ENCODE data around the gene LRRC38. TPM values are rescaled to one million over a fixed set of nuclear protein-coding genes. Genes with fewer than 3 reads are reported as not detected.
"Not testable (repeated sequence)": the region's sequence is repeated elsewhere in the genome, so short reads cannot be mapped to it uniquely, and the experiment has no call there.

The LRRC38 gene
- total RNA-seq, 1 donor from 2014 or later, result not detected

- H3K4me3 ChIP-seq, result no peak overlapping the region
- TF ChIP-seq CTCF (IDR thresholded peaks at IDR 0.05), result no peak
- intact Hi-C loops (cut with DNase I), result no loop called here
- DNase-seq (no peak), ATAC-seq (no peak)
- peaks cover 10% of the 10 kb centered on the region for H3K27me3 ChIP-seq (ENCODE audit: low read depth)
- H3K36me3 ChIP-seq, result no peaks in the 10 kb centered on the region
- no peaks in the 10 kb centered on the region for H3K4me1 ChIP-seq
- H3K9me3 ChIP-seq, result no peaks in the 10 kb centered on the region
- no peak overlapping the region for H3K27ac ChIP-seq
These were observed 62.3 kb downstream of the LRRC38 start for GRCh38 chr1:13451399-13451965.

GRCh38 chr1:13450204-13450603, 63.6 kb downstream of the LRRC38 start:
- intact Hi-C loops (cut with DNase I), result no loop called here
- H3K9me3 ChIP-seq, result no peaks in the 10 kb centered on the region
- ATAC-seq (no peak), DNase-seq (no peak)
- no peaks in the 10 kb centered on the region for H3K36me3 ChIP-seq
- no peak overlapping the region for H3K4me3 ChIP-seq
- H3K27ac ChIP-seq, result no peak overlapping the region
- no peaks in the 10 kb centered on the region for H3K4me1 ChIP-seq
- no peak for TF ChIP-seq CTCF (IDR thresholded peaks at IDR 0.05)
- peaks cover under 1% of the 10 kb centered on the region for H3K27me3 ChIP-seq (ENCODE audit: low read depth)

GRCh38 chr1:13443335-13443979, 70.3 kb downstream of the LRRC38 start:
- H3K27me3 ChIP-seq (ENCODE audit: low read depth), result no peaks in the 10 kb centered on the region
- no peak overlapping the region for H3K4me3 ChIP-seq
- ATAC-seq (no peak), DNase-seq (no peak)
- H3K4me1 ChIP-seq, result no peaks in the 10 kb centered on the region
- H3K27ac ChIP-seq, result no peak overlapping the region
- TF ChIP-seq CTCF (IDR thresholded peaks at IDR 0.05), result no peak
- no peaks in the 10 kb centered on the region for H3K36me3 ChIP-seq
- intact Hi-C loops (cut with DNase I), result no loop called here
- no peaks in the 10 kb centered on the region for H3K9me3 ChIP-seq

GRCh38 chr1:13439104-13439783, 74.6 kb downstream of the LRRC38 start:
- H3K4me3 ChIP-seq; H3K9me3 ChIP-seq; DNase-seq; H3K27ac ChIP-seq; intact Hi-C loops (cut with DNase I); H3K27me3 ChIP-seq (ENCODE audit: low read depth); H3K36me3 ChIP-seq; H3K4me1 ChIP-seq; ATAC-seq: not testable (repeated sequence)

- H3K9me3 ChIP-seq, result no peaks in the 10 kb centered on the region
- no peaks in the 10 kb centered on the region for H3K27me3 ChIP-seq (ENCODE audit: low read depth)
- H3K36me3 ChIP-seq, result no peaks in the 10 kb centered on the region
- no peaks in the 10 kb centered on the region for H3K4me1 ChIP-seq
- DNase-seq (no peak), ATAC-seq (no peak)
- no peak overlapping the region for H3K4me3 ChIP-seq
- TF ChIP-seq CTCF (IDR thresholded peaks at IDR 0.05), result no peak
- no peak overlapping the region for H3K27ac ChIP-seq
- intact Hi-C loops (cut with DNase I), result no loop called here
These were observed 78.3 kb downstream of the LRRC38 start for GRCh38 chr1:13435458-13435857.

- H3K36me3 ChIP-seq; ATAC-seq; intact Hi-C loops (cut with DNase I); H3K9me3 ChIP-seq; H3K27ac ChIP-seq; H3K4me3 ChIP-seq; H3K4me1 ChIP-seq; H3K27me3 ChIP-seq (ENCODE audit: low read depth); DNase-seq: not testable (repeated sequence)
These were observed 80.0 kb downstream of the LRRC38 start for GRCh38 chr1:13433694-13434358.

All from lower lobe of right lung (tissue), 2 donors.